Pericardium fibroblast (primary cell): ENCODE data around the gene HAT1. TPM values are rescaled to one million over a fixed set of nuclear protein-coding genes. Genes with fewer than 3 reads are reported as not detected.

Source experiments
- total RNA-seq: library from RNA; depleted of rRNA; stranded (reverse); fragments of >200 nt; gene quantifications from 2 replicates; pipeline ENCODE4 v1.2.3, GENCODE V29; 2015

Gene HAT1, protein sequence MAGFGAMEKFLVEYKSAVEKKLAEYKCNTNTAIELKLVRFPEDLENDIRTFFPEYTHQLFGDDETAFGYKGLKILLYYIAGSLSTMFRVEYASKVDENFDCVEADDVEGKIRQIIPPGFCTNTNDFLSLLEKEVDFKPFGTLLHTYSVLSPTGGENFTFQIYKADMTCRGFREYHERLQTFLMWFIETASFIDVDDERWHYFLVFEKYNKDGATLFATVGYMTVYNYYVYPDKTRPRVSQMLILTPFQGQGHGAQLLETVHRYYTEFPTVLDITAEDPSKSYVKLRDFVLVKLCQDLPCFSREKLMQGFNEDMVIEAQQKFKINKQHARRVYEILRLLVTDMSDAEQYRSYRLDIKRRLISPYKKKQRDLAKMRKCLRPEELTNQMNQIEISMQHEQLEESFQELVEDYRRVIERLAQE
- 19.4 and 20.8 TPM in 2 replicates for total RNA-seq

GRCh38 chr2:171922230-171923022, at the start of gene HAT1:
TSS of gene HAT1 (plus strand) at chr2:171922461. CDS start at chr2:171922501, 40 bp downstream.

GRCh38 chr2:171893824-171894611, 28.2 kb upstream of the HAT1 start, which contains the start of gene SLC25A12:
TSS of gene SLC25A12 (minus strand) at chr2:171894244. CDS start at chr2:171894214, 30 bp downstream.

DNA sequence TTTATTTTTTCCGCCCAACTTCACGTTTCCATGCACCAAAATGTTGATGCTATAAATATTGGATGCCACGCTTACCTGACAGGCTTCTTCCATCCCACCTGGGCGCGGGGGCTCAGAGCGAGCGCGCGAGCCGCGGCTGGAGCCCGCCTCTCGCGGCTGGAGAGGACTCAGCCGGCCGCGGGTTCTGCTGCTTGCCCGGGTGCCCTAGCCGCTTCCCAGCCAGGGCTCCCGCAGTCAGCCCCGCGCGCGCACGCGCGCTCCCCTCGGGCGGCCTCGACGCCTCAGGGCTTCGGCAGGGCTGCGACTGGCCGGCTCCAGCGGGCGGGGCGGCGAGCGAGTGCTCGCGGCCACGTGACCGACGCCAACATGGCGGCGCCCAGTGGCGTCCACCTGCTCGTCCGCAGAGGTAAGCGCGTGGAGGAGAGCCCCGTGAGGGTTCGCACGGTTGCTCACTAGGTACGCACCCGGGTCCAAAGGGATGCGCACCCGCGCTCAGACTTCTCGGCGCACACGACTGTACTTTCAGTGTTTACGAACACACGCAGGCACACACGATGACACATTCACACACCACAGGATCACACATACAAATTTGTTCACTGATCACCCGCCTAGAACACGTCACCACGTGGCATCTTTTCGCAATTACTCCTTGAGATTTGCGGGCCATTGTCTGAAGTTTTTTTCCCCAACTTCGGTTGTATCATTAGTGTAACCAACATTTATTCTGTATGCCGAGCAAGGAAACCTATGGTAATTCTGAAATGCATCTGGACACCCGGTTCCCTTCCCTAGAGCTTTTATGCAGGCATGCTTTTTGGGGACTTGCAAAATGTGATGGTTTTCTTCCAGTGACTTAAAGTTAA, 77.6 kb downstream of the HAT1 start, which contains the start of gene METAP1D:
Gene METAP1D (plus strand): TSS at position 350 of the 866 bp plus-strand sequence. CDS start 17 bp downstream, at position 367.

Other genes with a start within 250 kb of the HAT1 start
- 61.0 and 73.5 TPM in 2 replicates for gene DYNC1I2, start 235.0 kb upstream of the HAT1 start, total RNA-seq
- gene SLC25A12, start 28.2 kb upstream of the HAT1 start, total RNA-seq = 11.0 and 19.1 TPM in 2 replicates
- gene METAP1D, start 77.5 kb downstream of the HAT1 start, total RNA-seq = 2.3 and 4.9 TPM in 2 replicates
- not detected in 2 replicates for gene DLX1, start 163.0 kb downstream of the HAT1 start, total RNA-seq
- 0.85 TPM in 1 of 2 replicates, not detected in the other for gene DLX2, start 180.4 kb downstream of the HAT1 start, total RNA-seq